IMR-90 (cell line): ENCODE results near the gene PPP1R9B.

ENCODE experiments used
- CTCF ChIP-seq: conservative IDR thresholded peaks from 2 replicates; pipeline ENCODE4 v1.5.1; 2012; ENCODE audit warnings: mild to moderate bottlenecking, low read depth, low read length, improper control_type of control experiment
- MXI1 ChIP-seq: IDR thresholded peaks from 2 replicates; pipeline ENCODE4 v1.6.1; 2012; ENCODE audit warnings: low read depth, mild to moderate bottlenecking, low read length, moderate library complexity, borderline replicate concordance
- POLR2A ChIP-seq: IDR thresholded peaks from 2 replicates; pipeline ENCODE4 v1.6.1; 2012; ENCODE audit warnings: mild to moderate bottlenecking, low read depth, low read length
- RAD21 ChIP-seq: IDR thresholded peaks from 2 replicates; pipeline ENCODE4 v1.6.1; 2012; ENCODE audit warnings: low read length, improper control_type of control experiment
- RCOR1 ChIP-seq: IDR thresholded peaks from 2 replicates; pipeline ENCODE4 v1.6.1; 2012; ENCODE audit warnings: mild to moderate bottlenecking, low read length, improper control_type of control experiment; ENCODE audit not compliant: insufficient replicate concordance

- TF ChIP-seq CTCF (no peak), POLR2A (no peak), RCOR1 (no peak), MXI1 (no peak), RAD21 (no peak)
Measured at GRCh38 chr17:50150354-50151040, at the start of gene PPP1R9B.
